ENCODE data around the gene IL1F10.

GRCh38 chr2:113123726-113124125, 56.0 kb downstream of the IL1F10 start:
- TF ChIP-seq, protein P1, sequence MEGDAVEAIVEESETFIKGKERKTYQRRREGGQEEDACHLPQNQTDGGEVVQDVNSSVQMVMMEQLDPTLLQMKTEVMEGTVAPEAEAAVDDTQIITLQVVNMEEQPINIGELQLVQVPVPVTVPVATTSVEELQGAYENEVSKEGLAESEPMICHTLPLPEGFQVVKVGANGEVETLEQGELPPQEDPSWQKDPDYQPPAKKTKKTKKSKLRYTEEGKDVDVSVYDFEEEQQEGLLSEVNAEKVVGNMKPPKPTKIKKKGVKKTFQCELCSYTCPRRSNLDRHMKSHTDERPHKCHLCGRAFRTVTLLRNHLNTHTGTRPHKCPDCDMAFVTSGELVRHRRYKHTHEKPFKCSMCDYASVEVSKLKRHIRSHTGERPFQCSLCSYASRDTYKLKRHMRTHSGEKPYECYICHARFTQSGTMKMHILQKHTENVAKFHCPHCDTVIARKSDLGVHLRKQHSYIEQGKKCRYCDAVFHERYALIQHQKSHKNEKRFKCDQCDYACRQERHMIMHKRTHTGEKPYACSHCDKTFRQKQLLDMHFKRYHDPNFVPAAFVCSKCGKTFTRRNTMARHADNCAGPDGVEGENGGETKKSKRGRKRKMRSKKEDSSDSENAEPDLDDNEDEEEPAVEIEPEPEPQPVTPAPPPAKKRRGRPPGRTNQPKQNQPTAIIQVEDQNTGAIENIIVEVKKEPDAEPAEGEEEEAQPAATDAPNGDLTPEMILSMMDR (IDR thresholded peaks at IDR 0.05) = no peak
- no peak for TF ChIP-seq POLR2A (IDR thresholded peaks at IDR 0.05)
